T-helper 1 cell treated with Interleukin-12 subunit alpha and Interleukin-12 subunit beta and Interleukin-4 antibody, amounts not matched to agents 30 ng/mL and 1 ng/mL, for 36 hours (primary cell): ENCODE measurements around the gene SMIM32. TPM values are rescaled to one million over a fixed set of nuclear protein-coding genes. Genes with fewer than 3 reads are reported as not detected.

Source experiments
- total RNA-seq: library from RNA; stranded (reverse); gene quantifications from 2 replicates; pipeline ENCODE4 v1.2.3, GENCODE V29; 2022

SMIM32 gene
- total RNA-seq, 1 donor from 2014 or later, result not detected

Other genes starting within 250 kb of the SMIM32 start
- gene LECT2, start 238.2 kb downstream of the SMIM32 start, total RNA-seq, result not detected in 2 replicates
- 0.15 TPM in 1 of 2 replicates, not detected in the other for gene TGFBI, start 164.2 kb downstream of the SMIM32 start, total RNA-seq
- 18.5 and 18.6 TPM in 2 replicates for gene SMAD5, start 60.3 kb downstream of the SMIM32 start, total RNA-seq
- not detected in 2 replicates for gene TRPC7, start 172.4 kb upstream of the SMIM32 start, total RNA-seq